ENCODE data around the gene QRICH1. TPM values are rescaled to one million over a fixed set of nuclear protein-coding genes. Genes with fewer than 3 reads are reported as not detected.

QRICH1 gene
- total RNA-seq, 1 donor from 2014 or later: 52.0 TPM

GRCh38 chr3:49119036-49119435 lies 25.2 kb upstream of the QRICH1 start:
- no peak for DNase-seq (ENCODE audit: low read depth in 2 of 2)

- DNase-seq (ENCODE audit: low read depth in 2 of 2): no peak
Measured at GRCh38 chr3:49112262-49112661, 18.4 kb upstream of the QRICH1 start.

- DNase-seq (ENCODE audit: low read depth in 2 of 2): no peak
Measured at GRCh38 chr3:49111347-49111746, 17.5 kb upstream of the QRICH1 start.

GRCh38 chr3:49110780-49111179 lies 16.9 kb upstream of the QRICH1 start:
- DNase-seq (ENCODE audit: low read depth in 2 of 2): no peak

GRCh38 chr3:49108346-49108745 lies 14.5 kb upstream of the QRICH1 start:
- DNase-seq (ENCODE audit: low read depth in 2 of 2): no peak

- DNase-seq (ENCODE audit: low read depth in 2 of 2): peak; percentile 75 to 94
Measured at GRCh38 chr3:49104427-49105291, 10.8 kb upstream of the QRICH1 start, which contains the start of gene QARS1. Gene QARS1, minus strand, starts transcription at chr3:49104757. Its CDS starts 24 bp downstream, at chr3:49104733.

- no peak for DNase-seq (ENCODE audit: low read depth in 2 of 2)
Measured at GRCh38 chr3:49104052-49104426, 10.2 kb upstream of the QRICH1 start.

GRCh38 chr3:49100046-49100615 lies 6.3 kb upstream of the QRICH1 start:
- no peak for DNase-seq (ENCODE audit: low read depth in 2 of 2)

- DNase-seq (ENCODE audit: low read depth in 2 of 2): no peak
Measured at GRCh38 chr3:49098910-49099630, 5.2 kb upstream of the QRICH1 start.

- peak in 1 of 2 donors; percentile 32 for DNase-seq (ENCODE audit: low read depth in 2 of 2)
Measured at GRCh38 chr3:49098429-49098828, 4.6 kb upstream of the QRICH1 start.

GRCh38 chr3:49092938-49093852 lies 676 bp downstream of the QRICH1 start:
- DNase-seq (ENCODE audit: low read depth in 2 of 2): peak; percentile 76 to 86

- no peak for DNase-seq (ENCODE audit: low read depth in 2 of 2)
Measured at GRCh38 chr3:49081429-49081828, 12.4 kb downstream of the QRICH1 start.

- DNase-seq (ENCODE audit: low read depth in 2 of 2): no peak
Measured at GRCh38 chr3:49079270-49079669, 14.6 kb downstream of the QRICH1 start.

- DNase-seq (ENCODE audit: low read depth in 2 of 2): no peak
Measured at GRCh38 chr3:49076646-49077045, 17.2 kb downstream of the QRICH1 start.

GRCh38 chr3:49076116-49076515 lies 17.8 kb downstream of the QRICH1 start:
- no peak for DNase-seq (ENCODE audit: low read depth in 2 of 2)

- DNase-seq (ENCODE audit: low read depth in 2 of 2): no peak
Measured at GRCh38 chr3:49058011-49058410, 35.9 kb downstream of the QRICH1 start.

- DNase-seq (ENCODE audit: low read depth in 2 of 2): no peak
Measured at GRCh38 chr3:49057268-49057667, 36.6 kb downstream of the QRICH1 start.

GRCh38 chr3:49054344-49054862 lies 39.5 kb downstream of the QRICH1 start:
- no peak for DNase-seq (ENCODE audit: low read depth in 2 of 2)

GRCh38 chr3:49053543-49053942 lies 40.3 kb downstream of the QRICH1 start:
- DNase-seq (ENCODE audit: low read depth in 2 of 2): no peak

GRCh38 chr3:49035281-49035680 lies 58.6 kb downstream of the QRICH1 start:
- no peak for DNase-seq (ENCODE audit: low read depth in 2 of 2)

GRCh38 chr3:49034650-49035049 lies 59.2 kb downstream of the QRICH1 start:
- no peak for DNase-seq (ENCODE audit: low read depth in 2 of 2)

Data from dermis microvascular lymphatic vessel endothelial cell (primary cell).